ENCODE results near the gene ZNF573. TPM values are rescaled to one million over a fixed set of nuclear protein-coding genes. Genes with fewer than 3 reads are reported as not detected.

ZNF573 gene
- total and polyA plus RNA-seq, 2 of the 13 experiments (the other 11 are each of a cell fraction or from before 2014, with no cell fraction given) = 3.1 to 9.3 TPM

GRCh38 chr19:37691881-37692504, 87.4 kb downstream of the ZNF573 start (continued):
- peak; percentile 97 for TF ChIP-seq IRF2 (CRISPR knock-in tag; IDR thresholded peaks at IDR 0.05)
- no peak for TF ChIP-seq ZBTB4 (CRISPR knock-in tag; IDR thresholded peaks at IDR 0.05; ENCODE audit: borderline replicate concordance)
- no peak for TF ChIP-seq CC2D1A (CRISPR knock-in tag; IDR thresholded peaks at IDR 0.05)
- peak; percentile 55; the same call in 1 of the 2 replicates for TF ChIP-seq MAZ (IDR thresholded peaks at IDR 0.05; ENCODE audit: borderline replicate concordance, low read depth, low read length)
- peak; percentile 43; the same call in 1 of the 2 replicates for TF ChIP-seq MAZ (CRISPR knock-in tag; IDR thresholded peaks at IDR 0.05; ENCODE audit: low read depth)
- TF ChIP-seq ZNF749 (CRISPR knock-in tag; IDR thresholded peaks at IDR 0.05; ENCODE audit: borderline replicate concordance) = no peak; the same call in 1 of the 2 replicates
- no peak for TF ChIP-seq ZNF30 (CRISPR knock-in tag; IDR thresholded peaks at IDR 0.05)
- TF ChIP-seq LCORL (IDR thresholded peaks at IDR 0.05) = no peak
- TF ChIP-seq LCORL (CRISPR knock-in tag; IDR thresholded peaks at IDR 0.05) = peak; percentile 62; the same call in 1 of the 2 replicates
- peak; percentile 98 for TF ChIP-seq ZNF687 (CRISPR knock-in tag; IDR thresholded peaks at IDR 0.05)
- no peak for TF ChIP-seq GLMP (CRISPR knock-in tag; IDR thresholded peaks at IDR 0.05; ENCODE audit: borderline replicate concordance)
- peak; percentile 25; the same call in 1 of the 2 replicates for TF ChIP-seq CSRNP1 (CRISPR knock-in tag; IDR thresholded peaks at IDR 0.05)
- TF ChIP-seq KLF13 (CRISPR knock-in tag; IDR thresholded peaks at IDR 0.05) = peak; percentile 45; the same call in 1 of the 2 replicates
- no peak for TF ChIP-seq GPBP1L1 (CRISPR knock-in tag; IDR thresholded peaks at IDR 0.05)
- peak; percentile 42 for TF ChIP-seq ZNF18 (CRISPR knock-in tag; IDR thresholded peaks at IDR 0.05; ENCODE audit: insufficient replicate concordance)

Data from HepG2 (cell line).